ENCODE results near the gene VIT.

GRCh38 chr2:36729067-36729466 lies 32.6 kb downstream of the VIT start:
- TF ChIP-seq CTCF (conservative IDR thresholded peaks at IDR 0.05 in 1 of 2, IDR thresholded peaks at IDR 0.05 in 1 of 2; ENCODE audit: extremely low read depth in 1 of 2, insufficient read depth in 1 of 2, low read depth in 1 of 2, low read length in 2 of 2) (no peak), EZH2 (IDR thresholded peaks at IDR 0.05; ENCODE audit: borderline replicate concordance, low read length) (no peak)
